Smooth muscle cell of the brain vasculature (primary cell): ENCODE measurements around the gene RPGRIP1.
"Not testable (repeated sequence)": the region's sequence is repeated elsewhere in the genome, so short reads cannot be mapped to it uniquely, and the experiment has no call there.

ENCODE experiments used
- DNase-seq: peaks from one replicate; pipeline ENCODE4 v3.0.0-alpha.2; 2012; ENCODE audit warnings: low read depth, low spot score

The RPGRIP1 gene

GRCh38 chr14:21279783-21280182 is at the start of gene RPGRIP1:
TSS of gene RPGRIP1 (plus strand) at chr14:21280083. CDS start at chr14:21287977, 7,894 bp downstream.
- no peak for DNase-seq

- DNase-seq = no peak
Measured at GRCh38 chr14:21231020-21231652, 48.7 kb upstream of the RPGRIP1 start.

- no peak for DNase-seq
Measured at GRCh38 chr14:21233457-21234076, 46.3 kb upstream of the RPGRIP1 start.

GRCh38 chr14:21234112-21234511 is 45.8 kb upstream of the RPGRIP1 start:
- no peak for DNase-seq

GRCh38 chr14:21236948-21237797 is 42.7 kb upstream of the RPGRIP1 start:
- no peak for DNase-seq

GRCh38 chr14:21238823-21239518 is 40.9 kb upstream of the RPGRIP1 start:
- DNase-seq = no peak

GRCh38 chr14:21240417-21240816 is 39.5 kb upstream of the RPGRIP1 start:
- DNase-seq = no peak

- no peak for DNase-seq
Measured at GRCh38 chr14:21241218-21241819, 38.6 kb upstream of the RPGRIP1 start.

- no peak for DNase-seq
Measured at GRCh38 chr14:21244544-21244943, 35.3 kb upstream of the RPGRIP1 start.

GRCh38 chr14:21245813-21246212 is 34.1 kb upstream of the RPGRIP1 start:
- DNase-seq = no peak

- DNase-seq = no peak
Measured at GRCh38 chr14:21248338-21248737, 31.5 kb upstream of the RPGRIP1 start.

GRCh38 chr14:21248739-21249411 is 31.0 kb upstream of the RPGRIP1 start:
- DNase-seq = no peak

GRCh38 chr14:21251215-21251614 is 28.7 kb upstream of the RPGRIP1 start:
- DNase-seq = no peak

GRCh38 chr14:21252149-21252548 is 27.7 kb upstream of the RPGRIP1 start:
- DNase-seq = no peak

- DNase-seq = no peak
Measured at GRCh38 chr14:21255385-21256101, 24.3 kb upstream of the RPGRIP1 start.

- DNase-seq = not testable (repeated sequence)
Measured at GRCh38 chr14:21256102-21256447, 23.8 kb upstream of the RPGRIP1 start.

GRCh38 chr14:21256539-21257393 is 23.1 kb upstream of the RPGRIP1 start:
- no peak for DNase-seq

GRCh38 chr14:21257394-21257909 is 22.4 kb upstream of the RPGRIP1 start:
- no peak for DNase-seq
